ENCODE results near the gene CADPS2. TPM values are rescaled to one million over a fixed set of nuclear protein-coding genes. Genes with fewer than 3 reads are reported as not detected.

The CADPS2 gene
- total RNA-seq, 4 donors from 2014 or later: 2.1 to 3.7 (median 2.8) TPM

- no peak overlapping the region for H3K27ac ChIP-seq
- TF ChIP-seq CTCF (IDR thresholded peaks at IDR 0.05 in 4 of 5, conservative IDR thresholded peaks at IDR 0.05 in 1 of 5) (no peak), POLR2A (IDR thresholded peaks at IDR 0.05) (no peak)
- H3K4me3 ChIP-seq: no peak overlapping the region
- no peaks in the 10 kb centered on the region for H3K9me3 ChIP-seq
- ATAC-seq (no peak), DNase-seq (no peak)
- H3K4me1 ChIP-seq: no peaks in the 10 kb centered on the region
- intact Hi-C loops (cut with DNase I; ENCODE audit: low total_unique reads): no loop called here
- H3K36me3 ChIP-seq: no peaks in the 10 kb centered on the region
- H3K27me3 ChIP-seq: no peaks in the 10 kb centered on the region
- in situ Hi-C loops (cut with MboI; ENCODE audit: low sequenced_read_pairs in 4 of 4): no loop called here
Observed at GRCh38 chr7:122577449-122578003, 308.7 kb downstream of the CADPS2 start.

- TF ChIP-seq CTCF (IDR thresholded peaks at IDR 0.05 in 4 of 5, conservative IDR thresholded peaks at IDR 0.05 in 1 of 5) (no peak), POLR2A (IDR thresholded peaks at IDR 0.05) (no peak)
- no peak for ATAC-seq
- Histone ChIP-seq H3K27me3 (no peaks in the 10 kb centered on the region), H3K4me3 (no peak overlapping the region), H3K36me3 (no peaks in the 10 kb centered on the region), H3K4me1 (no peaks in the 10 kb centered on the region), H3K9me3 (no peaks in the 10 kb centered on the region), H3K27ac (no peak overlapping the region)
- intact Hi-C loops (cut with DNase I; ENCODE audit: low total_unique reads): no loop called here
- in situ Hi-C loops (cut with MboI; ENCODE audit: low sequenced_read_pairs in 4 of 4): no loop called here
- DNase-seq: no peak
Observed at GRCh38 chr7:122572706-122573105, 313.6 kb downstream of the CADPS2 start.

- no peak for DNase-seq
- H3K36me3 ChIP-seq: no peaks in the 10 kb centered on the region
- no peaks in the 10 kb centered on the region for H3K9me3 ChIP-seq
- no peak overlapping the region for H3K27ac ChIP-seq
- intact Hi-C loops (cut with DNase I; ENCODE audit: low total_unique reads): no loop called here
- in situ Hi-C loops (cut with MboI; ENCODE audit: low sequenced_read_pairs in 4 of 4): no loop called here
- no peaks in the 10 kb centered on the region for H3K27me3 ChIP-seq
- no peak for ATAC-seq
- TF ChIP-seq POLR2A (IDR thresholded peaks at IDR 0.05) (no peak), CTCF (IDR thresholded peaks at IDR 0.05 in 4 of 5, conservative IDR thresholded peaks at IDR 0.05 in 1 of 5) (no peak)
- no peak overlapping the region for H3K4me3 ChIP-seq
- H3K4me1 ChIP-seq: no peaks in the 10 kb centered on the region
Observed at GRCh38 chr7:122561326-122561725, 324.9 kb downstream of the CADPS2 start.

- Histone ChIP-seq H3K36me3 (no peaks in the 10 kb centered on the region), H3K4me3 (no peak overlapping the region), H3K27me3 (no peaks in the 10 kb centered on the region), H3K27ac (no peak overlapping the region), H3K9me3 (no peaks in the 10 kb centered on the region), H3K4me1 (no peaks in the 10 kb centered on the region)
- no peak for ATAC-seq
- in situ Hi-C loops (cut with MboI; ENCODE audit: low sequenced_read_pairs in 4 of 4) (no loop called here), intact Hi-C loops (cut with DNase I; ENCODE audit: low total_unique reads) (no loop called here)
- TF ChIP-seq POLR2A (IDR thresholded peaks at IDR 0.05) (no peak), CTCF (IDR thresholded peaks at IDR 0.05 in 4 of 5, conservative IDR thresholded peaks at IDR 0.05 in 1 of 5) (no peak)
- DNase-seq: no peak
Observed at GRCh38 chr7:122556873-122557542, 329.3 kb downstream of the CADPS2 start.
